Transverse colon (tissue), 4 donors: ENCODE data around the gene LSM3. TPM values are rescaled to one million over a fixed set of nuclear protein-coding genes. Genes with fewer than 3 reads are reported as not detected.

Experiments used
- DNase-seq: peaks from one replicate; pipeline ENCODE4 v3.0.0-alpha.2; 2019
- H3K27ac ChIP-seq, 4 donors: fragments of 200-600 bp; sonication (generic); 2 replicates each; pipeline ENCODE4 v1.5.1; 2016 to 2018; ENCODE audit warnings: inconsistent platforms in 4 of 4
- H3K27me3 ChIP-seq: fragments of 200-600 bp; sonication (generic); 2 replicates; pipeline ENCODE4 v1.5.1; 2017; ENCODE audit warnings: inconsistent platforms
- H3K36me3 ChIP-seq, 4 donors: fragments of 200-600 bp; sonication (generic); 2 replicates each; pipeline ENCODE4 v1.5.1; 2017 to 2019; ENCODE audit warnings: inconsistent platforms in 4 of 4
- H3K4me1 ChIP-seq, 4 donors: fragments of 200-600 bp; sonication (generic); 2 replicates each; pipeline ENCODE4 v1.5.1; 2017 to 2020; ENCODE audit warnings: inconsistent platforms in 4 of 4
- H3K4me3 ChIP-seq, 4 donors: fragments of 200-600 bp; sonication (generic); 1 replicate in 1 of 4; 2 replicates in 3 of 4; pipeline versions ENCODE4 v1.5.1 to v1.6.1; 2017 to 2019; ENCODE audit warnings: inconsistent platforms in 4 of 4
- H3K9me3 ChIP-seq, 2 donors: fragments of 200-600 bp; sonication (generic); 2 replicates each; pipeline ENCODE4 v1.5.1; 2017 to 2019; ENCODE audit warnings: inconsistent platforms in 2 of 2
- EP300 ChIP-seq: sonication (generic); formaldehyde crosslinking; IDR thresholded peaks from one replicate; pipeline ENCODE4 v1.6.1; 2017; ENCODE audit warnings: antibody characterized with exemption, low read depth
- POLR2A ChIP-seq: fragments of 450-650 bp; IDR thresholded peaks from one replicate; pipeline ENCODE4 v1.6.1; 2016; ENCODE audit warnings: antibody characterized with exemption, mild to moderate bottlenecking, moderate library complexity
- POLR2AphosphoS5 ChIP-seq, 3 donors: sonication (generic); formaldehyde crosslinking; IDR thresholded peaks; one replicate each; pipeline ENCODE4 v1.6.1; 2016; ENCODE audit warnings: antibody characterized with exemption in 3 of 3
- WGBS, 2 donors: methylation state at CpG; one replicate each; pipeline ENCODE4 v1.1.5; 2018; ENCODE audit warnings: low coverage in 1 of 2; 5-methylcytosine and 5-hydroxymethylcytosine counted together
- in situ Hi-C, 4 donors: fragments of 200-750 bp; cut with MboI; loops; one replicate each; pipeline versions ENCODE4 v1.15.0 to v1.15.1; 2017; ENCODE audit warnings: low sequenced_read_pairs in 3 of 4, low pct_ligation_motif_present in 1 of 4, low pct_unique_long_range_greater_than_20kb in 1 of 4
- intact Hi-C: fragments of 100-400 bp; cut with DNase I; formaldehyde crosslinking; loops from one replicate; pipeline ENCODE4 v1.15.1; 2023; ENCODE audit warnings: low total_unique reads
- total RNA-seq, 4 donors: library from RNA; depleted of rRNA; stranded (reverse); fragments of >200 nt; gene quantifications; one replicate each; pipeline ENCODE4 v1.1.0, GENCODE V29; 2016
- TF ChIP-seq, protein P1 (sequence below), 5 experiments: fragments of 200-600 bp in 3 of 5; fragments of 450-650 bp in 2 of 5; sonication (generic) in 3 of 5; IDR thresholded peaks; 1 replicate in 2 of 5; 2 replicates in 3 of 5; pipeline ENCODE4 v1.5.1; 2016 to 2017; ENCODE audit warnings: antibody characterized with exemption in 5 of 5, inconsistent platforms in 3 of 5, mild to moderate bottlenecking in 2 of 5, moderate library complexity in 1 of 5

The LSM3 gene
- total RNA-seq, 4 donors from 2014 or later = 5.6 to 9.6 (median 8.0) TPM

DNA sequence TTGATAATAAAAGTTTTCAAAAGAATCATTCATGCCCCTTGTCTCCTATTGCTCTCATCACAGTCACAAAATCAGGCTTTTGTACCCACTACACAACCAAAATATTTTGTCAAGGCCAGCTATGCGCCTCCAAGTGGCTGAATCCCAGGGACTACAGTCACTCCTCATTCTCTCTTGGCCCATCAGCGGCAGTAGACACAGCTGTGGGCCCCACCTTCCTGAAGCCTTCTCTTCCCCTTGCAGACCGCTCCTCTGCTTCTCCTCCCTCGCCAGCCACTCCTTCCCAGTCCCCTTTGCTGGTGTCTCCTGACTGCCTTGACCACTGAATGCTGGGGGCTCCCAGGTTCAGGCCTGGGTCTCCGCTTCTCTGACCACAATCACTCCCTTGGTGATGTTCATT lies 52.1 kb downstream of the LSM3 start:
- H3K36me3 ChIP-seq = no peaks in the 10 kb centered on the region
- TF ChIP-seq, protein P1, sequence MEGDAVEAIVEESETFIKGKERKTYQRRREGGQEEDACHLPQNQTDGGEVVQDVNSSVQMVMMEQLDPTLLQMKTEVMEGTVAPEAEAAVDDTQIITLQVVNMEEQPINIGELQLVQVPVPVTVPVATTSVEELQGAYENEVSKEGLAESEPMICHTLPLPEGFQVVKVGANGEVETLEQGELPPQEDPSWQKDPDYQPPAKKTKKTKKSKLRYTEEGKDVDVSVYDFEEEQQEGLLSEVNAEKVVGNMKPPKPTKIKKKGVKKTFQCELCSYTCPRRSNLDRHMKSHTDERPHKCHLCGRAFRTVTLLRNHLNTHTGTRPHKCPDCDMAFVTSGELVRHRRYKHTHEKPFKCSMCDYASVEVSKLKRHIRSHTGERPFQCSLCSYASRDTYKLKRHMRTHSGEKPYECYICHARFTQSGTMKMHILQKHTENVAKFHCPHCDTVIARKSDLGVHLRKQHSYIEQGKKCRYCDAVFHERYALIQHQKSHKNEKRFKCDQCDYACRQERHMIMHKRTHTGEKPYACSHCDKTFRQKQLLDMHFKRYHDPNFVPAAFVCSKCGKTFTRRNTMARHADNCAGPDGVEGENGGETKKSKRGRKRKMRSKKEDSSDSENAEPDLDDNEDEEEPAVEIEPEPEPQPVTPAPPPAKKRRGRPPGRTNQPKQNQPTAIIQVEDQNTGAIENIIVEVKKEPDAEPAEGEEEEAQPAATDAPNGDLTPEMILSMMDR (IDR thresholded peaks at IDR 0.05) = no peak
- H3K4me3 ChIP-seq = no peak overlapping the region
- H3K9me3 ChIP-seq = no peaks in the 10 kb centered on the region
- no peak for DNase-seq
- in situ Hi-C loops (no loop called here), intact Hi-C loops (no loop called here)
- H3K4me1 ChIP-seq = peaks cover 0 to 55% (median 30%) of the 10 kb centered on the region in 4 donors
- no peak overlapping the region for H3K27ac ChIP-seq
- no peaks in the 10 kb centered on the region for H3K27me3 ChIP-seq
- 87 to 90% methylated on average over 4 to 5 of the region's 5 CpGs for WGBS, 2 donors

DNA sequence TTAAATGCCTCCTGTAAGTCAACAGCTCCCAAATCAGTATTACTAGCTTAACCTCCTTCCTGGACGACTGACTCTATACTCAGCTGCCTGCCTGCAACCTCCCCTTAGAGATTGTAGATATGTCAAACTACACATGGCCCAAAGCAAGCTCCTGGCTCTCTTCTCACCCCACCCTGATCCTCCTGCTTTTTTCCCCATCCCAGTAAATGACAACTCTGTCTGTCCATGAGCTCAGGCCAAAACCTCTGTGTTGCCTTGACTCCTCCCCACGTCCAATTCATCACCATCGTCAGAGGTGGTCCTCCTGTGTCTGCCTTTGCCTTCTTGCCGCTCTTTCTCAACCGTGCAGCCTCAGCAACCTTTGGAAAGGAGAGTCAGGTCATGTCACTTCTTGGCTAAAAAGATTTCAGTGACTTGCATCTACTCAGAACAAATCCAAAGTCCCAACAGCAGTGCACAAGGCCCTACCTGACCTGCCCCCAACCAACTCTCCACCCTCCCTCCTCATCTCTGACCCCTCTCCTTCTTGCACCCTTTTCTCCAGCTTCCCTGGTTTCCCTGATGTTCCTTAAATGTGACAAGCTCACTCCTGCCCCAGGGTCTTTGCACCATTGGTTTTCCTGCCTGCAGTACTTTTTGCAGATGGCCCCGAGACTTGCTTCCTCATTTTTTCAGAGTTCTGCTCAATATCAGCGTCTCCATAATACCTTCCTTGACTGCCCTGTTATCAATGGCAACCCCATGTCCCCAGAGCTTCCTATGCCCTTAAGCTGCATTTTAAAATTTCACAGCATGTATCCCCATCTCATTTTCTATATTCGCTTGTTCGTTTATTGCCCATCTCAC lies 52.8 kb downstream of the LSM3 start:
- peaks cover 0 to 53% (median 26%) of the 10 kb centered on the region in 4 donors for H3K4me1 ChIP-seq

DNA sequence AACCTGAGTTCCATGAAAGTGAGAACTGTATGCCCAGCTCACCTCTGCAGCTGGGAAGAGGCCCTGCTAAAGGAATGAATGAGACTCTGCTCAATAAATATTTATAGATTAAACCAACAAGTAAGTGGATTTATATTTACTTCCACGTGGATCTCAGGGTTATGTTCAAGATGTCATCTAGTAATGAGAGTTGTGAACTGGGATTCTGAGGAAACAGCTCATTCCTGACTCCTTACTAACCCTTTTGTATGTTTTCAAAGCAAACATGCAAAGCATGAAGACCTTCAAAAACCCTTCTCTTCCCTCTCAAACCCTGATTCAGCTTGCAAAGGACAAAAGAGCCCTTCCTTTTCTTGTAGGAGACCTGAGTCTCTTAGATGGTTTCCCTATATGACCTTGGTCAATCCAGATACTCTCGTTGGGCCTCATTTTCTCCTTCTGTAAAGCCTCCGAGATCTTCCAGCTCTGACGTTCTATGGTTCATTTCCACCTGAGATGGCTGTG lies 53.4 kb downstream of the LSM3 start:
- Histone ChIP-seq H3K4me3 (no peak overlapping the region), H3K4me1 (peaks cover 0 to 46% (median 24%) of the 10 kb centered on the region in 4 donors), H3K9me3 (no peaks in the 10 kb centered on the region), H3K36me3 (no peaks in the 10 kb centered on the region), H3K27me3 (no peaks in the 10 kb centered on the region), H3K27ac (no peak overlapping the region)
- no peak for DNase-seq
- TF ChIP-seq, protein P1 (IDR thresholded peaks at IDR 0.05) = no peak
- WGBS, 2 donors = 70 to 72% methylated on average over 3 to 4 of the region's 4 CpGs
- intact Hi-C loops (no loop called here), in situ Hi-C loops (no loop called here)

More for the DNA sequence above, 52.8 kb downstream of the LSM3 start:
- no peaks in the 10 kb centered on the region for H3K36me3 ChIP-seq
- WGBS, 2 donors = 91 to 94% methylated on average over 8 to 9 of the region's 9 CpGs
- no peak for DNase-seq
- in situ Hi-C loops (no loop called here), intact Hi-C loops (no loop called here)
- no peaks in the 10 kb centered on the region for H3K9me3 ChIP-seq
- no peak overlapping the region for H3K4me3 ChIP-seq
- H3K27ac ChIP-seq = no peak overlapping the region
- H3K27me3 ChIP-seq = no peaks in the 10 kb centered on the region
- TF ChIP-seq POLR2A (no peak), POLR2AphosphoS5 (IDR thresholded peaks at IDR 0.05) (no peak), EP300 (no peak)
- TF ChIP-seq, protein P1 (IDR thresholded peaks at IDR 0.05) = no peak

DNA sequence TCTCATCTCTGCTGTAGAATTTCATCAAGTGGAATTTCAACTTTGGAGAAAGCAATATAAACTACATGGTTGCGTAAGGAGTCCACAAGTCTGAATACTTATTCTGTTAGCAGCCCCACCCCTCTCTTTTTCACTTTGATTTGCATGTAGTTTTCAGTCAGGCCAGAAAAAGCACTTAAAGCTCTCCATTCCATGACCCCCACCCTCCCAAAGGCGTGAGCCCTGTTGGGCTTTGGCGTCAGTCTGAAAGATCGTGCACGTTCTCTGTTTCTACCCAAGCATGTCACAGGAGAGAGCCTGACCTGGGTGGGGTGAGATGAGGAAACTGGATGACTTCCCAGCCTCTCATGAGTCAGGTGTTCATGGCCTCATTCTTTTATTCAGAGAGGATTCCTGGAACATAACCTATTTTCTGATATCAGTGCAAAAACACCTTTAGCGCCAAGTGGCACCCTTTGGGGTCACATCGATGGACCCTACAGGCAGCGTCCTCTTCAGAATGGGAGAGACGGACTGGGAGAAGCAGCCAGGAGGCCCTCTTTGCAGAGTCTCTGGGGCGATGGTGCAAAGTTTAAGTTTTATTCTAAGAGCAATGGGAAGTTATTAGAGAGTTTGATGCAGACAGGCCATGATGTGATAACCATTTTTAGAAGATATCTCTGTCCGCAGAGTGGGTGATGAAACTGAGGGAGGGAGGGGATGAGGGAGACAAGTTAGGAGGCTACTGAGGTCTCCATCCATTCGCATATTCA lies 55.8 kb downstream of the LSM3 start:
- Histone ChIP-seq H3K4me3 (no peak overlapping the region), H3K27ac (peak overlapping the region; percentile 64 to 79 (median 76)), H3K4me1 (peaks cover 0 to 24% (median 12%) of the 10 kb centered on the region in 4 donors), H3K36me3 (no peaks in the 10 kb centered on the region), H3K9me3 (no peaks in the 10 kb centered on the region), H3K27me3 (no peaks in the 10 kb centered on the region)
- TF ChIP-seq EP300 = no peak
- no peak for TF ChIP-seq POLR2A
- TF ChIP-seq, protein P1 (IDR thresholded peaks at IDR 0.05) = no peak
- TF ChIP-seq POLR2AphosphoS5 (IDR thresholded peaks at IDR 0.05) = peak in 2 of 3 donors; percentile 35 to 45
- whole genome bisulfite sequencing, 2 donors = 59 to 64% methylated on average over 6 to 12 of the region's 12 CpGs
- intact Hi-C loops = no loop called here
- in situ Hi-C loops = no loop called here
- peak; percentile 73 for DNase-seq
